Midbrain (tissue), 1 donor: ENCODE measurements around the gene PCNT.
A peak's percentile ranks its signal among the peaks of the same experiment; 100 is the strongest.
"Not testable (repeated sequence)": the region's sequence is repeated elsewhere in the genome, so short reads cannot be mapped to it uniquely, and the experiment has no call there.

Experiments
- DNase-seq: peaks from one replicate; lab custom pipeline; 2025; lab: John Stamatoyannopoulos, UW

The PCNT gene

GRCh38 chr21:46427516-46427915 is 103.6 kb downstream of the PCNT start:
- no peak for DNase-seq

DNA sequence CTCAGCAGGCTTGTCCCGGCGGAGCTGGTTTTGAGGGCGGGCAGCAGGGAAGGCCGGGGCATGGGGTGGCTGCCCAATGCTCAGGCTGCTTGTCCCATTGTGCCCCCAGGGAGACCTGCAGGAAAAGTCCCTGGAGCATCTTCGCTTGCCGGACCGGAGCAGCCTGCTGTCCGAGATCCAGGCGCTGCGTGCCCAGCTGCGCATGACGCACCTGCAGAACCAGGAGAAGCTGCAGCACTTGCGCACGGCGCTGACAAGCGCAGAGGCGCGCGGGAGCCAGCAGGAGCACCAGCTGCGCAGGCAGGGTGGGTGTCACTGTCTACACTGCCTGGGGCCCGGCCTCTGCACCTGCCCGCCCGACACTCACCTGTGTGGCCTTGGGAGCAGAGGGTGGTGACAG is 104.3 kb downstream of the PCNT start:
- DNase-seq: no peak

DNA sequence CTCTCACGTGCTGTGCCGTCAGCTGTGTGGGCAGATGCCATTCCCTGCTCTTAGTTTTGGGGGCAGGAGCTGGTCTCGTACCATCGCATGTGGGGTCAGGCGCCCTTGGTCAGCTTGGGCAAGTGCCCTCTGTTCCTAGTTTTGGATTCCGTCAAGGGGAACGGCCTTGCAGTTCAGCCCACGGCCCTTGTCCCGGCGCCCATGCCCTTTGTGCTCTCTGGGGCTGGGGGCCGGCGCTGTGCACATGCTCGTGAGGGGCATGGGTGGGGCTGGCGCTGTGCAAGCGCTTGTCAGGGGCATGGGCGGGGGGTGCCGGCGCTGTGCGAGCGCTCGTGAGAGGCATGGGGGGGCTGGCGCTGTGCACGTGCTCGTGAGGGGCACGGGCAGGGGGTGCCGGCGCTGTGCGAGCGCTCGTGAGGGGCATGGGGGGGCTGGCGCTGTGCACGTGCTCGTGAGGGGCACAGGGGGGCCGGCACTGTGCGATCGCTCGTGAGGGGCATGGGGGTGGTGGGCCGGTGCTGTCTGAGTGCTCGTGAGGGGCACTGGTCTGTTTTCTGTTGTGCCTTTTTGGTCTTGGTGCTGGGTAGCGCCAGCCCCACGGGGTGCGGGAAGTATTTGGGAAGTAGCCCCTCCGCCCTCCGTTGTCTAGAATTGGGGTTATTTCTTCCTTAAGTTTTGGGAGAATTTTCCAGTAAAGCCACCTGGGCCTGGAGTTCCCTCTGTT is 105.2 kb downstream of the PCNT start:
- no peak for DNase-seq

- no peak for DNase-seq
Measured at GRCh38 chr21:46429754-46430681, 106.1 kb downstream of the PCNT start.

GRCh38 chr21:46431448-46431847 is 107.5 kb downstream of the PCNT start:
- no peak for DNase-seq

DNA sequence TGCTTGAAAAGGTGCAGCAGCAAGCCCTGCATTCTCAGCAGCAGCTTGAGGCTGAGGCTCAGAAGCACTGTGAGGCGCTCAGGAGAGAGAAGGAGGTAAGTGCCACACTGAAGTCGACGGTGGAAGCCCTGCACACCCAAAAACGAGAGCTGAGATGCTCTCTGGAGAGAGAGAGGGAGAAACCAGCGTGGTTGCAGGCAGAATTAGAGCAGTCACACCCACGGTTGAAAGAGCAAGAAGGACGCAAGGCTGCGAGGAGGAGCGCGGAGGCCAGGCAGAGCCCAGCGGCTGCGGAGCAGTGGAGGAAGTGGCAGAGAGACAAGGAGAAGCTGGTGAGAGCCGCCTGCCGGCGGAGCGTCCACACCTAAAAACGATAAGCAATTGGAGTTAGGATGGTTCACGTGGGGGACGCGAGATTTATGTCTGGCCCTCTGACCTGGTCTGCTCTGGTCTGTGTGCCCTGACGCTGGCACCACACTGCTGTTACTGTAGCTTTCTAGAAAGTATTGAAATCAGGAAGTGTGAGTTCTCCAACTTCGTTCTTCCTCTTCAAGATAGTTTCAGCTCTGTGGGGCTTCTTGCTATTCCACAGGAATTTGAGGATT is 108.0 kb downstream of the PCNT start:
- DNase-seq: peak; percentile 31

GRCh38 chr21:46433116-46433515 is 109.2 kb downstream of the PCNT start:
- DNase-seq: not testable (repeated sequence)

- no peak for DNase-seq
Measured at GRCh38 chr21:46434322-46434958, 110.5 kb downstream of the PCNT start.

- DNase-seq: no peak
Measured at GRCh38 chr21:46435786-46436227, 111.9 kb downstream of the PCNT start.

DNA sequence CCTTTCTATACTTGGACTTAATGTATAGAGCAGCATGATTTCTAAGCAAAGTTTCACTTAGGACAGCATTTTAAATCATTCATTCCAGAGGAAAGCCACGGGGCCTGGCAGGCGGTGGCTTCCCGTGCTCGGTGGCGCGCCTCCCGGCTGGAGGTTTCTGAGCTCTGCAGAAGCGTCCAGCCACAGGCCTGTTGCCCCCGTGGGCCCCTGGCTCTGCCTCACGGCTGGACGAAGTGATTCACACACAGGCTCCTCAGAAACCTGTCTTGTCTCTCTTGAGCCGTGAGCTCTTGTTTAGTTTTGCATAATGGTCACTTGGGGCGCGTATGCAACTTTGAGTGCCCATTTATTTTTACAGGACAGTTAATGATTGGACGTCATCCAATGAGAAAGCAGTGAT is 112.7 kb downstream of the PCNT start:
- no peak for DNase-seq

- no peak for DNase-seq
Measured at GRCh38 chr21:46437096-46437498, 113.1 kb downstream of the PCNT start.

- DNase-seq: no peak
Measured at GRCh38 chr21:46437511-46437910, 113.6 kb downstream of the PCNT start.

- DNase-seq: no peak
Measured at GRCh38 chr21:46438241-46438640, 114.3 kb downstream of the PCNT start.

DNA sequence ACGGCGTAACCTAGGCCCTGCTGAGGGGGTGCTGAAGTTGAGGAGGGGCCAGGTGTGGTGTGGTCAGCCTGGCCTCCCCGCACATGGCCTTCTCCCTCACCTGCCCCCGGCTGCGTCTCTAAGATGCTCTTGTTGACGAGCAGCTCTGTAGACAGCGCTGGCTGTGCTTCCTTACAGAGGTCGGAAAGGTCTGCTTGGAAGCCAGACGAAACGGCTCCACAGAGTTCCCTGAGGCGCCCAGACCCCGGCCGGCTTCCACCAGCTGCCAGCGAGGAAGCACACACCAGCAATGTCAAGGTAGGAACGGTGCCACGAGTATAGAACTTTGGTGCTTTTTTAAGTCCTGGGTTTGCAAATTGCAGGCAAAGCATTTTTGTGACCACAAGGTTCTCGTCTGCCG is 116.0 kb downstream of the PCNT start:
- no peak for DNase-seq

DNA sequence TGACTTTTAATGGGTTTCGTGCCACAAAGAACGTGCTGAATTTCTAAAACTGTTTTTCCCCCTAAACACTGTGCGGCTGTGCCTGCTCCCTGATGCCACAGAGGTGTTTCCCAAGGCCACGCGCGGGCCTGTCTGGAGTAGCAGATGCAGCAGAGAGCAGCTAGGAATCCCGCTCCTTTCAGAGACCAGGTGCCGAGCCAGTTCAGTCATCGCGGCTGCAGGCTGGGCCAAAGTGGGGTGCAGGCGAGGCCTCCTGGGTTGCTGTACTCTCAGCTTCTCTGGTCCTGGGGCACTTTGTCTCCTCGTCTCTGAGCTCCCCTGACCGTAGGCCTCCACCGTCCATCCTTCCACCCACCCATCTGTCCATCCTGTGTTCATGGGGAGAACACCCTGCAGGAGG is 117.4 kb downstream of the PCNT start:
- DNase-seq: no peak

GRCh38 chr21:46441961-46442498 is 118.1 kb downstream of the PCNT start:
- no peak for DNase-seq

DNA sequence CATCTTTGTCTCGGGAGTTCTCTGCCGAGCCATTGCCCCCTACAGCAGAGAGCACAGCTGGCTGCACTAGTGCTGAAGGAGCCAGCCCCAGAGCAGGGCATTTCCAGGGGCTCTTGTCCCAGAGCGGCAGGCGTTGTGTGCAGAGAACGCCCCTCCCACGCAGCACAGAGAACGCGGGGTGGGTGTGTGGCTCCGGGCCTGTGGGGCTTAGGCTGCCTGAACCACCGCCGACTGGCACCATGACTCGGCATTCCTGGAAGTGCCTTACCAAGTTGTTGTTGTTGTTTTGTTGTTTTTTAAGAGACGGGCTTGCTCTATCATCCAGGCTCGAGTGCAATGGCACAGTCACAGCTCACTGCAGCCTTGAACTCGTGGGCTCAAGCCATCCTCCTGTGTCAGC is 119.0 kb downstream of the PCNT start:
- peak; percentile 51 for DNase-seq

DNA sequence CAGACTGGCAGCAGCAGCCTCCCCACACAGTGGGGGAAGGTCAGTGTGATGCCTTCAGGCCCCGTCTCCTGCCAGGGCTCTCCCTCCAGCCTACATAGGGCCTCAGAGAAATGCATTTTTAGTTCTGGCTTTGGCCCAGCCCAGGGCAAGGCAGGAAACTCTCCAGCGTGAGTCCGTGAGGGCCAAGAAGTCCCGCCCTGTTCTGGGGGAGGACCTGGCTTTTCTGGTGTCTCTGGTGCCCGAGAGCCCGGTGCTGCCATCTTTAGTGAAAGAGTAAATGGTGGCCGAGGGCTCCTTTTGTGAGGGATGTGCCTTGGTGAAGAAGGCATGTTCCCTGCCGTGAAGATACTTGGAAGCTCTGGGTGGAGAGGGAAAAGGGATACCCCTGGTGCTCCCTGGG is 120.0 kb downstream of the PCNT start:
- DNase-seq: no peak

- no peak for DNase-seq
Measured at GRCh38 chr21:46448108-46448507, 124.2 kb downstream of the PCNT start.

GRCh38 chr21:46448855-46449254 is 124.9 kb downstream of the PCNT start:
- not testable (repeated sequence) for DNase-seq

GRCh38 chr21:46452710-46453109 is 128.8 kb downstream of the PCNT start:
- DNase-seq: no peak

DNA sequence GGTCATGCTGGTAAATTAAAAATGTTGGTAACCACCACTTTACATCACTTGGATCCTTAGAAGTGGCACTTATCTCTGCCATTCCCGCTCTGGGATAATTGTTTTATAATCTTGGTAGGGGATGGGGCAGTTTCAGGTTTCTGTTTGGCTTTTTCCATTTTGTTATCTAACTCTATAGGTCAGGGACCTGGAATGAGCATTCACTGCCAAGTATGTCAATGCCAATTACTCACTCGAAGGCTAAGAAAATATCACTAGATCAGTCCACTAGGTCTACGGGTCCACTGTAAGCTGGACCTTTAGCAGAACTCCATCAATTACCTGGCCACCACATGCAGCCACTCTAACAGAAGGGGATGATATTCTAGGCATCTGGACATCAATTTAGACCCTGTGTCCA is 130.2 kb downstream of the PCNT start:
- DNase-seq: no peak
